AG08395 (cell line): ENCODE data around the gene TALDO1.

Experiments used
- DNase-seq: peaks from one replicate; pipeline ENCODE4 v3.0.0; 2012; ENCODE audit warnings: mixed read lengths, low spot score

The TALDO1 gene

GRCh38 chr11:788009-788640 is 40.9 kb downstream of the TALDO1 start:
- no peak for DNase-seq

DNA sequence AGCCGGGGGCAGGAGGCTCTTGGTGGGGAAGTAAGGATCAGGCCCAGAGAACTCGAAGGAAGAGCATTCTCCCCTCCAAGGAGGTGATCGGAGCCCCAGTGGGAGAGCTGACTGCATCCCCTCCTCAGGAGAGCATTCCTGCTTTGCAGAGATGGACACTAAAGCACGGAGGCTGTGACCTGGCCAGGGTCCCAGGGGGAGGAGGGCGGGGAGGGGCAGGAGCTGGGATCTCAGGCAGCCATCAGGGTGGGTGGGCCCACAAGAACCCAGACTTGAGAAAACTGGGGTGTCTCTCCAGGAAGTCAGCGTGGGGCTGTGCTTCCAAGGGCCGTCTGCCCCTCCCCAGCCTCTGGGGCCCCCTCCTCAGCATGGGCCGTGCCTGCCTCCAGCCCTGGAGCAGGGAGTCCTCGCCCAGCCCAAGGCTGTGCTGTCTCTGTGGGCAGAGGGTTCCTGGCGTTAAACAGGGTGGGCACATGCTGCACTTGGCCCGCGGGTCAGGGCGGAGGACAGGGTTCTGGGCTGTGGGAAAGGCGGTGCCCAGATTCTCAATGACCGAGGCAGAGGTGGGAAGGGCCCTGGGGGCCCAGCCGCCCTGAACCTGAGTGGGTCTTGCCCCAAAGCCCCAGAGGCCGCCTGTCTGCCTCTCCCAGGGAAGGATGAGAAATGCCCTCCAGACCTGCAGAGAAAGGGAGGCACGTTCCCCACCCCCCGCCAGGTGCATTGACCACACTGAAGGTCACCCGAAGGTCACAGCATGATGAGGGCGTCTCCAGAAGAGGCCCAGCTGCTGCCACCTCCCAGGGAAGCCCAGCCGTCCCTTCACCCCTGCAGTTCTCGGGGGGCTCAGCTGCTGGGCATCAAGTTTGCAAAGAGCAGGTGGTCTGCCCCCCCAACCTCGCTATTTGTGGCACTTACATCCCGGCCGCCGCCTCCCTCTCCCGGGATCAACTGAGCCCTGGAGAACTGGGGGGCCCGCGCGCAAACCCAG is 42.0 kb downstream of the TALDO1 start:
- no peak for DNase-seq

DNA sequence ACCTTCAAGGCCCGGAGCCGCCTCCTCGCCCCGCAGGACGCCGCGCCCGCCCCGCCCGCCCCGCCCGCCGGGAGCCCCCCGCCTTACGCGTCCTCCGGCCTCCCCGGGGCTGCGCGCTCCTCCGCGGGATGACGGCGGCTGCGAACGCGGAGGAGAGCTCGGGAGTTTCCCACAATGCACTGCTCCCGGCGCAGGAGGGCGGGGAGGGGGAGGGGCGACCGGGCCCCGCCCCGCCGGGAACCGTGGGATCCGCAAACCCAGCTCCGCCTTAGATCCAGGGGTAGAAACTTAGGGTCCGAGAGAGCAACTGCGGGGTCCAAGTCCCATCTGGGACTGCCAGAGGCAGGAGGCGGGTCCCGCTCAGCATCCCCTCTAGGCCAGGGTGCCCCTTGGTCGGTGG is 42.7 kb downstream of the TALDO1 start, which contains the start of gene CEND1:
Gene CEND1, minus strand, starts transcription at position 148 of the 400 bp plus-strand sequence. CDS start 1,514 bp downstream, outside the sequence.
- DNase-seq, result peak; percentile 75

DNA sequence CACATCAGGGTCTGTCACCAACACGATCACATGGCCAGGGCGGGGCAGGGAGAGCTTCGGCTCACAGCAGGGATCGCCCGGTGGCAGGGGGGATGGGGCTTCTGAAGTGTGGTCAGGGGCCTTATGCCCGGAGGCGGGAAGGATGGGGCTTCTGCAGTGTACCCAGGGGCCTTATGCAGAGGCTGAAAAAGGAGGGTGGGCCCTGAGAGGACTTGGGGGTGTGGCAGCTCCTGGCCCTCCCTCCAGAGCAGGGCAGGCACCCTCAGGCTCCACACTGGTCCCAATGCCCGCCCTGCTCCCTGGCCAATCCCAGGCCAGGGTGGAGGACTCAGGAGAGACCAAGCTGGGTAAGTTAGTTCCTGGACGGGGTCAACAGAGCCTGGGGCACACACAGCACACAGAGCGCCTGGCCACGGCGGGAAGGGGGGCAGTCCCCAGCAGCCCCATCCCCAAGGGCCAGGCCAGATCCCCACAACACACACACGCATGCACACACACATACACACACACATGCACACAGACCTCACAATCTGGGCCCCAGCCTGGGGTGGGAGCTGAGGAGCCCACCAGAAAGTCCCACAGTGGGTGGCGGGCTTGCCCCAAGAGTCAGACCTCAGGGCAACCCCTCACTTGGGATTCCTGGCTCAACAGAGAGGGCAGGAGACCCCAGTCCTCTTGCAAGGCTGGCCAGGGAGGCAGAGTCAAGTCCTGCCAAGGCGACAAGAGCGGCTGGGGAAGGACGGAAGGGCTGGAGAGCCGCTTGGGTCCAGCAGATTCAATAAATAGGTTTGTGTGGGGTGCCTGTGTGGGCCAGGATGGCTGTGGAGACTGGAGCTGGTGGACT is 43.7 kb downstream of the TALDO1 start:
- DNase-seq, result no peak

GRCh38 chr11:791658-792534 is 44.6 kb downstream of the TALDO1 start:
- DNase-seq, result no peak

GRCh38 chr11:792535-792821 is 45.2 kb downstream of the TALDO1 start:
- no peak for DNase-seq

- no peak for DNase-seq
Observed at GRCh38 chr11:792873-793272, 45.6 kb downstream of the TALDO1 start.

DNA sequence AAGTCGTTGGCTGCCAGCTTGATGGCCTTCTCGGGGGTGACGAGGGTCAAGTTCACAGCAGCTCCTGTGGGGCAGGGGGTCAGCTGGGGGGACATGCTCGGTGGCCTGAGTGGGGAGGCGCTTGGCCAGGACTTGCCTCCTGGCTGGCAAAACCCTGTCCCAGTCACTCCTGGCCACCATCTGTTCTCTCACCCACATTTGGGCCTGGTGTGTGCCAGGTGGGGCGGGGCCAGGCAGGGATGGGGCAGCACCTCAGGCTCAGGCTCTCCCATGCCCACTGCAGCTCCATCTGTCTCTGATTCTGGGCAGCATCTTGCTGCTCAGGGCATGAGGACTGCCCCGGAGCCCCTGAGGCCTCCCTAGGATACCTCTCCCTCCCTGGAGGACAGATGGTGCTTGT is 46.3 kb downstream of the TALDO1 start:
- DNase-seq, result no peak

DNA sequence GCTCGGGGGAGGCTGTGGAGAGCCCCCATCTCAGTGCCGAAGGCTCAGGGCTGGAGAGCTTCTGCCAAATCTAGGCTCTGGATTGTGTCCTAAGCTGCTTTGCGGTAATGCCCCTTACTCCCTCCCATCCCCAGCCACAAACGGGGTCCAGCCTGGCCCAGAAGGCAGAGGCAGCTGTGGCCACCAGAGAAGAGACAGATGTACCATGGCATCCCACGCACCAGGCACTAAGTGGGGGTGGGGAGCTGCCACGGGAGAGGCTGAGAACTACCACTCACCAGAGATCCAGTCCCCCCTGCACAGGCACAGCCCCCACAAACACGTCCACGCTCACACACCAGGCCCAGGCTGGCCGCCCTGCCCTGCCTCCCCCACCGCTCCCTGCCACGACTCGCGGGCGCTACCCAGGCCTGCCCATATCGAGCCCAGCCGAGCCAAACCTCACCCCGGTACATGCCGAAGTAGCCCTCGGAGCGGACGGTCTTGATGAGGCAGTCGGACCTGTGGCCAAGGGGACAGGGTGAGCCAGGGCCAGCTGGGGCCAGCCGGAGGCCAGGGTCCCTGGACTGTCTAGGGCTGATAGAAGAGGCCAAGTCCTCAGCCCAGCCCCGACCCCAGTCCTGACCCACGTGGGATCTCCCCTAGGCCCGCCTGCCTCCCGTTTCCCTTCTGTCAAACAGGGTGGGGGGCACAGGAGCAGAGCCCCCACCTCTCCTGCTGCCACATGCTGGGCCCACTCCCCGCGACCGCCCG is 46.9 kb downstream of the TALDO1 start:
- DNase-seq, result no peak

GRCh38 chr11:794766-795633 is 47.7 kb downstream of the TALDO1 start:
- no peak for DNase-seq

DNA sequence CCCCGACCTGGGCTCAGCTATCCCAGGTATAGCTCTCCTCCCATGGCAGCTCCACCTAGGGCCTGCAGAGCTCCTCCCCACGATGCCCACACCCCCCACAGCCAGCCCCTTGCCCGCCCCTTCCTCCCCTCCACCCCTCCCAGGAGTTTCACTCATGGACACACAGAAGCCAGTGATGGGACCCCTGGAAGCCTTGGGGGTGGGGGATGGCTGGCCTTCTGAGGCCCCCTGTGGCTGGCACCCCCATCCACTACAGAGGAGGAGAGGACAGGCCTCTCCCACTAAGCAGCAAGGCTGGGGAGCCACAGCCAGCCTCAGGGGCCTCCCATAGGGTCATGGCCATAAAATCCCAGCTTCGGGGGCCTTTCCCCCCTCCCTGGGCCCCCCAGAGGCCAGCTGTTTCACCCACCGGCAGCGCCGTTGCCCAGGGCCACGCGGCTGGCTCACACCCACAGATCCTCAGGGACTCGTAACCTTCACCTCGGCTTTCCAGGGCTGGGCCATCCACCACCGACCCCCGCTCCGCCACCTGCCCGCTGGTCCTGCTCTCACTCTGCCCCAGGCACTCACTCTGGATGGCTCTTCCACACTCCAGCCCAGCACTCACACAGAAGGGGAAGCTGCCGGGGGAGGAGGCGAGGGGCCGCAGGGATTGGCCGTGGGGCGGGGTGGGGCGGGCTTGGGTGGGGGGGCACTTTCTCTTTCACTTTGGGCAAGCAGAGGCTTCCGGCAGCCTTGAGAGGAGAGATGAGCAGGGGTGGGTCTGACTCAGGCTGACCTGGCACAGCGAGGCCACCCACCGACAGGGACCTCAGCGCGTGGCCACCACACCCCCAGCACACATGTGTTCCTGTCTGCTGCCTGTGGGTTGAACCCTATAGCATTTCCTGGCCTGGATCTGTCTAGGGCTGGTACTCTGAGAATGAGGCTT is 48.6 kb downstream of the TALDO1 start:
- DNase-seq, result peak; percentile 93

DNA sequence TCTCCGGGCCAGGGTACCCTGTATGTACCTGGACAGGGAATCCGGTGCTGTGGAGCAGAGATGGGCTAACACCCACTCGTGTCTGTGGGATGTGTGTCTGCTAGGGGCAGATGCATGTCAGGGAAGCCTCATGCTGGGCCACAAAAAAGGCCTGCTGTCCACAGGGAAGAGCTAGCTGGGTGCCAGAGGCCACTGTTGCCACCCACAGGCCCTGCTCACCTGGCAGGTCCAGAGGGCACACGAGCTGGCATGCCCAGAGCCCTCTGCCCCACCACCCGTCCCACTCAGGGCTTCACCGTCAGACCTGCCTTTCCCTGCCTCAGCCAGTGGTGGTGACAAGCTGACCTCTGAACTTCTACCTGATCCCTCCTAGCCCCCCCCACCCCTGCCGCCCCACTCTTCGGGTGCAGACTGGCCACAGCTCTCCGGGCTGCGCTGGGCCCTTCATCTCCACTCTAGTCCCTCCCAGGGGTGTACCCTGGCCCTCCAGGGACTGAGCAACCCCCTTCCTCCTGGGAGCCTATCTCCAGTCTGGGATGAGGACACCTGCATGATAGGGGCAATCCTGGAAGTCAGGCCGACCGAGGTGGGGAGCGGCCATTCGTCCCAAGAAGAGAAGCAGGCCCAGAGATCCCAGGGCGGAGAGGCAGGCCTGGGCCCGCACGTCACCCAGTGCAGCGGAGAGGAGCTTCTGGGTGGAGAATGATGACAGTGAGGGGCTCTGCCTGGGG is 49.5 kb downstream of the TALDO1 start:
- DNase-seq, result no peak

GRCh38 chr11:797296-798092 is 50.2 kb downstream of the TALDO1 start:
- peak; percentile 81 for DNase-seq

GRCh38 chr11:798093-798713 is 50.9 kb downstream of the TALDO1 start, which contains the start of gene SLC25A22:
Gene SLC25A22, minus strand, starts transcription at chr11:798281. Its CDS starts 3,275 bp downstream, at chr11:795006.
- DNase-seq, result peak; percentile 92

GRCh38 chr11:799641-800316 is 52.5 kb downstream of the TALDO1 start:
- DNase-seq, result no peak

- no peak for DNase-seq
Observed at GRCh38 chr11:800473-800872, 53.2 kb downstream of the TALDO1 start.
